Embryonic facial prominence (tissue), 1 donor: ENCODE measurements around the gene FBXO44.

Source experiments
- DNase-seq: peaks from one replicate; pipeline ENCODE4 v3.0.0-alpha.2; 2016; ENCODE audit errors: extremely low spot score

The FBXO44 gene

GRCh38 chr1:11708554-11709350 is 54.1 kb downstream of the FBXO44 start:
- DNase-seq, result no peak

GRCh38 chr1:11711490-11711889 is 56.8 kb downstream of the FBXO44 start:
- DNase-seq, result no peak

DNA sequence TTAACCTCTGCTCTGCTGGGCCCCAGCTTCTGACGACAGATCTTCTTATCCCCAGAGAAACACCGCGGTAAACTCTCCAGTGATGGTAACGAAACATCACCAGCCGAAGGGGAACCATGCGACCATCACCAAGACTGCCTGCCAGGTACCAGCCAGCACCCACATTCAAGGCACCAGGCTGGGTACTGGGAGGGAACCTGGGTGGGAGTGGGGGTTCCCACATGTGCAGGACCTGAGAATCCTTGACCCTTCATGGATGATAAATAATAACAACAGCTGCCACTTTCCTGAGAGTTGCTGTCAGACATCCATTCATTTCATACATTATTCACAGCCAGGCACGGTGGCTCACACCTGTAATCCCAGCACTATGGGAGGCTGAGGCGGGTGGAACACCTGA is 57.6 kb downstream of the FBXO44 start:
- DNase-seq, result no peak
